HG02840 (cell line): Measurements from ENCODE around the gene TCP11.

Experiments
- ATAC-seq: cut with Tn5 transposase; IDR thresholded peaks from one replicate; pipeline ENCODE4 v1.9.1; 2021; ENCODE audit warnings: mild to moderate bottlenecking, moderate library complexity, moderate number of reproducible peaks; ENCODE audit not compliant: unreplicated experiment, low FRiP score

The TCP11 gene

GRCh38 chr6:35068644-35069043 lies 72.5 kb downstream of the TCP11 start:
- ATAC-seq: no peak

- ATAC-seq: no peak
Measured at GRCh38 chr6:35068206-35068605, 72.9 kb downstream of the TCP11 start.
